NCI-H2171 (cell line): ENCODE measurements around the gene TPO.

ENCODE experiments used
- DNase-seq: peaks from one replicate; lab custom pipeline; 2025; lab: John Stamatoyannopoulos, UW

TPO gene

DNA sequence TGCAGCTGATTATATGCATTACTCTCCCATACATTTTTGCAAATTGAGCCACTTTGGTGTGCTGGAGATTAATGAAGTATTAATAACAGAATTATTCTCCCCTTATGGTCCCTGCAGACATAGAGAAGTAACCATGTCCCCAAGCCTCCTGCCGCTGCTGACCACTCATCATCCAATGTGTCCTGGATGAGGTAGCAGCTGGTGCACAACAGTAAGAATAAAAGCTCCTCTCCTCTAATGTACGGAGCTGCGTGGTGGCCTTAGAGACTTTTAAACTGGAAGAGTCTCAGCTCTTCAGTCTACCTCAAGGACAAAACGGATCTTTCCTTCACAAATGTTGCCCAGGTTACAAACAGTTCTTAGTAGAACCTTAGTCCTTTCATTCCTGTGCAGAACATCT lies 37.7 kb downstream of the TPO start:
- DNase-seq: no peak

DNA sequence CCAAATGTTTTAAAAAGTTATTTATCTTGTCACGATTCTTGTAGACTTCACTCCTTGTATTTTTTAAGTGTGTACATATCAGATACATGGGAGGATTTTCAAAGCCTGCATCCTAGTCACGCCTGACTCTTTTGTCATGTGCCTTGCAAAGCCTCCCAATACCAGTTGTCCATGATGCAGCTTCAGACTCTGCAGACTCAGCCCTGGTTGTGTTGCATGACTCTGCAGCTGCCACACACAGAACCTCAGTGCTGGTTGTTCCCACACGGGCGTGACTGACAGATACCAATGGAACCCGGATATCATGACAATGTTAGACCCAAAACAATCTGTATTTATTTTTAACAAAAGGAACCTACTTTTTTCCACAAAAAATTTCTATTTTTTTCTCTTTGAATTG lies 38.2 kb downstream of the TPO start:
- no peak for DNase-seq

DNA sequence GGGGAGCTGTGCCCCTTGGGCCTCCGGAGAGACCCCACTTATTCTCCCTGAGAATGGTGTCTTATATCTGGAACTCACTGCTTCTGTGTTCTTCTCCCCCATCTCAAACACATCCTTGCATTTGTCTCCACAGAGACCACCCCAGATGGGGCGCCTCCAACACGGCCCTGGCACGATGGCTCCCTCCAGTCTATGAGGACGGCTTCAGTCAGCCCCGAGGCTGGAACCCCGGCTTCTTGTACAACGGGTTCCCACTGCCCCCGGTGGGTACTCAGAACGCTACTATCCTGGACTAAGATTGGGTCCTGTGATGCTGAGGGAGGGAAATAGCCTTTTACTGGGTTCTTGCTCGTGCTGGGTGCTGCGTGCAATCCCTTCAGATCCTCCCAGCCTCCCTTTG lies 40.3 kb downstream of the TPO start:
- DNase-seq: no peak

DNA sequence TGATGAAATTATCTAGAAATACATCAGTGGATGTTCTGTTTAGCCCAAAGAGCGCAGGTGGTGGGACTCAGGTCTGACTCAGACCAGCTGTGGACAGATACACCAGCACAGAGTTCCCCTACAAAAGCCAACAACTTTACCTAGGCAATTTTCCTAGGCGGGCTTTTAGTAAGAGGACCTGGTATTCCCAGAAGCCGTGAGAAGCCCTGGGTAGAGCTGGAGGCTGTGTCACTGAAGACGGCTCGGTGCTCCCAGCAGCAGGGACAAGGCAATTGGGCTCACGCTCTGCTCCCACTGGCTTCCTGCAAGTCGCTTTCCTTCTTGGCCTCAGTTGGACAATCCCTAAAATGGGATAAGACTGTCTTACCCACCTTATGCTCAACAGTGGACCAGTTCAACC lies 41.1 kb downstream of the TPO start:
- no peak for DNase-seq

DNA sequence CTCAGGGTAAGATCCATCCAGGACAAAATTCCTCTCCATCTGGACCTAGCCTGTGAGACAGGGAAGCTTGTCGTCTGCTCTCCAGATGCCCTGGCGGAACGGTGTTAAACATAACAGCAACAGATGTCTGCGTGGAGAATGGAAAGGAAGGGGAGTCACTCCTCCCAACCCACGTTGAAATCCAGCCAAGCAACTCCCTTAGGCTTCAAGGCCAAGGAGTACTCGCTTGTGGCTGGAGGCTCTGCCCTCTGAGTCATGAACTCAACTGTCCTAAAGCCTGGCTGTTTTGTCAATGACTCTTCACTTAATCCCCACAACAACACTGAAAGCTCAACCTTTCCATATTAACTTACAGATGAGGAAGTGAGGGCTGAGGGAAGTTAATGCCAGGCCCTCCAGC lies 42.2 kb downstream of the TPO start:
- DNase-seq: peak; percentile 23

DNA sequence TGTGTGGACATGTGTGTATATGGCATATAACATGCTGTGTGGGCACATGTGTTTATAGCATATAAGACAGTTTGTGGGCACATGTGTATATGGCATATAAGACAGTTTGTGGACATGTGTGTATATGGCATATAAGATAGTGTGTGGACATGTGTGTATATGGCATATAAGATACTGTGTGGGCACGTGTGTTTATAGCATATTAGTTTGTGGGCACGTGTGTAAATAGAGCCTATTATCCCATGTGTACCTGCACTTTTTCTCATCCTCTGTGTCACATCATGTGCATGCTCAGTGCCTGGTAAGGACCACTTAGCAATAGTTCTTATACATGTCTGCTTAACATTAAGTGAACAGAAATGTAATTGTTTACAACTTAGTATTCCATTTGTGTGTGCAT lies 45.2 kb downstream of the TPO start:
- no peak for DNase-seq

- no peak for DNase-seq
These were observed 46.5 kb downstream of the TPO start for GRCh38 chr2:1459727-1460126.

- no peak for DNase-seq
These were observed 47.7 kb downstream of the TPO start for GRCh38 chr2:1460851-1461418.

GRCh38 chr2:1461507-1462390 lies 48.5 kb downstream of the TPO start:
- no peak for DNase-seq

DNA sequence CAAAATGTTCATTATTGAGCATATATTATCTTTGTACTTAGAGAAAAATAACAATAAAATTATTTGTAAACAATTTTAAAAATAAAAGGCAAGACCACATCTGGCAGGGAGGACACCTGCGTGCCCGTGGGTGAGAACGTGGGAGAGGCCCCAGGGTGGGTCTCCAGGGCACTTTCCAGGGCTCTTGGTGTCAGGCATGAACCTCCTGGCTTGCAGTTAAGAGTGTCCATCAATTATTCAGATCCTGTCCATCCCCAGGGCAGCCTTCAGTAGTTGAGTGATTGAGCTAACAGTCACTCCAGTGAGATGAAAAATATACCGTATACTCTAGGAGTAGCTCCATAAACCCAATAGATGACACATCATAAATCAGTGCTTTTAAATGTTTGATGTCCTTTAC lies 49.7 kb downstream of the TPO start:
- DNase-seq: no peak

- DNase-seq: no peak
These were observed 59.1 kb downstream of the TPO start for GRCh38 chr2:1472350-1472749.

GRCh38 chr2:1476617-1477195 lies 63.4 kb downstream of the TPO start:
- no peak for DNase-seq

DNA sequence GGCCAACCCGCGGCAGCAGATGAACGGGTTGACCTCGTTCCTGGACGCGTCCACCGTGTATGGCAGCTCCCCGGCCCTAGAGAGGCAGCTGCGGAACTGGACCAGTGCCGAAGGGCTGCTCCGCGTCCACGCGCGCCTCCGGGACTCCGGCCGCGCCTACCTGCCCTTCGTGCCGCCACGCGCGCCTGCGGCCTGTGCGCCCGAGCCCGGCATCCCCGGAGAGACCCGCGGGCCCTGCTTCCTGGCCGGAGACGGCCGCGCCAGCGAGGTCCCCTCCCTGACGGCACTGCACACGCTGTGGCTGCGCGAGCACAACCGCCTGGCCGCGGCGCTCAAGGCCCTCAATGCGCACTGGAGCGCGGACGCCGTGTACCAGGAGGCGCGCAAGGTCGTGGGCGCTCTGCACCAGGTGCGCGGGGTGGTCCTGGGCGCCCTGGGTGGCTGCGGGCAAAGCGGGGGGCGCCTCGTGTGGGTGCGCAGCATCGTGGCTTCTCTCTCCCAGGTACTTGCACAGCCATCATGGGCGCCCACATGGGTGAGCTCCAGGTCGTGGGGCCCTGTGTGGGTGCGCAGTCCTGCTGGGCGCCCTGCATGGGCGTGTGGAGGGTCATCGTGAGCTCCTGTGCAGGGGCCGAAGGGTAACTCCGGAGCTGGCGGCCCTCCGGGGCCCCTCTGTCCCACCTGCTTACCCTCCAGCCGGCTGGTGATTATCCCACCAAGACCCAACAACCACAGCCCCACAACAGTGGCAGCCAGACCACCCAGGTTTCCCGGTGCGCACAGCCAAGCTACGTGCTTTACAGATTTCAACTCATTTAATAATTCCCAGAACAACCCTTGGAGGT lies 64.2 kb downstream of the TPO start:
- DNase-seq: no peak

GRCh38 chr2:1478311-1479305 lies 65.3 kb downstream of the TPO start:
- no peak for DNase-seq

DNA sequence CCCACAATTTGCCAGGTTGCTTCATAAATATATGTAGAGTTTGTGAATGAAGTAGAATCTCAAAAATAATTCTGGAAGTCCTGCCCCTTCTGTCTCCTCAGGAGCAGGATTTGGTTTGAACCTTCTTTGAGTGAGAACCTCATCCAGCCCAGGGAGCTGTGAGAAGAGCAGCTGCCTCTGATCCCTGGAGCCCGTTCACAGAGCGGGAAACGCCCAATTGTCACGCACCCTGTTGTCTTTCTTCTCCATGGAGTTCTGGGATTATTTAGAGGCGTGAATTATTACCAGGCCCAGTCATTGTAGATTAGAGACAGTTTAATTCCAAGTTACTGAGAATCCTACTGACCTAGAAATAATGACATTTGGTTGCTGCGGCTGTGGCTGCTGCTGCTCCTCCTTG lies 66.1 kb downstream of the TPO start:
- no peak for DNase-seq

- DNase-seq: no peak
These were observed 67.4 kb downstream of the TPO start for GRCh38 chr2:1480671-1481076.

GRCh38 chr2:1481406-1482252 lies 68.4 kb downstream of the TPO start:
- no peak for DNase-seq

DNA sequence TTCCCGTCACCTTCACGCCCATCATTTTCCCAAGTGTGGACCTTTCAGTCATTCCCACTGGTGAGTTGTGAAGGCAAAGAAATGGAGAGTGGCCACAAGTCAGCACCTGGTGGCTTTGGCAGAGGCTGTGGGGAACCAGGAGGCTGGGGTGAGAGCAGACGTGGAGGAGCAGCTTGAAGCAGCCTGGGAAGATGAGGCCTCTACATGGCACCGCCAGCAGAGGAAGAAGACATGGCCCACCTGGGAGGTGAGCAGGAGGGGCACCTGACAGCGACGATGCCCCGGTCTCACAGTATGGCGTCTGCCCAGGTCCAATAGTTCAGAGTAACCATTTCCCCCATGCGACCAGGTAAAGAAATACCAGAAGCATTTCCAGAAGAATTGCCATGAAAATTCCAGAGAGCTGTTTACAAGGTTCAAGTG lies 69.0 kb downstream of the TPO start:
- no peak for DNase-seq

GRCh38 chr2:1482981-1483380 lies 69.7 kb downstream of the TPO start:
- DNase-seq: no peak

- no peak for DNase-seq
These were observed 70.3 kb downstream of the TPO start for GRCh38 chr2:1483551-1483950.
